ENCODE measurements around the gene PACS2.

PACS2 gene

DNA sequence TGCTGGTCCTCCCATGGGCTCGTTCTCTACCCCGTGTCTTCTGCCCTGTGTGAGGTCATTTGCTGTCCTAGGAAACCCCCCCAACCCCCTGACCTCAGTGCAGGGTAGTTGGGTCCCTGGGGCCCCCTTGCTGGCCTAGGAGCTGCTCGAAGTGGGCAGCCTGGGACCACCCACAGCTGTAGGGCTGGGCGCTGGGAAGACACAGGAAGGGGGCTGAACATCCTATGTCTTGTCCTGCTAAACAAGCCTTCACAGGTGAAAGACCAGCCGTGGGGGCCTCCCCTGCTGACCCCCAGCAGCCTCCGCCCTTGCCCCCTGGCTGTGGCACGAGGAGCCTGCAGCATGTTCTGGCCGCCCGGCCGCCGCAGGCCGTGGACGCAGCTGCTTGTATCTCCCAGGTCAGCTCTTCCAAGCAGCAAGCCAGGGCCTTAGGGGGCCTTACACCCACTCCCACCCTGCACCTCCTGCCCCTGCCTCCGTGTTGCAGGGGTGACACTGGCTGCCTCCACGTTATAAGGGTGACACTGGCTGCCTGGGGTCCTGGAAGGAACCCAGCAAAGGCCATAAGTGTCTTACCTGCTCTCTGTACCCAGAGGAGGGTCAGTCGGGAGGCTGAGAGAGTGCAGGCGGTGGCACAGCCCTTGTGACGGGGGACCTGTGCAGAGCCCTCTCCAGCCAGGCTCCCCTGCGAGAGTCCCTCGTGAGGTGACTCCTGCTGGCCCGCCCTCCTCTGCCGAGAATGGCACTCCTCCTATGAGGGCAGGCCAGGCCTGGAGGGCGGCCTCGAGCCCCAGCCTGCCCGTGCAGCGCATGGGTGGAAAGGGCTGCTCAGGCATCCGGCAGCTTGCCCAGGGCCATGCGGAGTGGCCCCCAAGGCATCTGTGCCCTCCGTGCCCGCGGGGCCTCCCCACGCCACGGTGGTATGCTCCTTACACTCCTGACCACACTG, 72.3 kb downstream of the PACS2 start:
- no peak for DNase-seq (ENCODE audit: low read depth in 2 of 2)

DNA sequence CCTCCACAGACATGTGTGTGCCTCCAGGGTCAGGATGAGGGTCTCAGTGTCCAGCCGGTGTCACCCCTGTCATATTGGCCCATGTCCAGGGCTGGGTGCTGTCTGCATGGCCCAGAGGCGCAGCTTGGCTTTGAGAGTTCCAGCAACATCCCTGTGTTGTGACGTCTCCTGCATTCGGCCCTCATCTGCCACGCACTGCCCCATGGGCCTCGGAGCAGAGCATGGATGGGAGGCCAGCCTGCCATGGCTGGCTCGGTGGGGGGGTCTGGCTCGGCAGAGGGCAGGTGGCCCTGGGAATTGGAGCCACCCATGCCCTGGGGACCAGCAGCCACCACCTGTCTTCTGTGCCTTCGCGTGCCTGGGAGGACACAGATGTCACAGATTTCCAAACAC, 73.0 kb downstream of the PACS2 start:
- no peak for DNase-seq (ENCODE audit: low read depth in 2 of 2)

GRCh38 chr14:105388110-105388951, 73.8 kb downstream of the PACS2 start:
- DNase-seq (ENCODE audit: low read depth in 2 of 2) = no peak

DNA sequence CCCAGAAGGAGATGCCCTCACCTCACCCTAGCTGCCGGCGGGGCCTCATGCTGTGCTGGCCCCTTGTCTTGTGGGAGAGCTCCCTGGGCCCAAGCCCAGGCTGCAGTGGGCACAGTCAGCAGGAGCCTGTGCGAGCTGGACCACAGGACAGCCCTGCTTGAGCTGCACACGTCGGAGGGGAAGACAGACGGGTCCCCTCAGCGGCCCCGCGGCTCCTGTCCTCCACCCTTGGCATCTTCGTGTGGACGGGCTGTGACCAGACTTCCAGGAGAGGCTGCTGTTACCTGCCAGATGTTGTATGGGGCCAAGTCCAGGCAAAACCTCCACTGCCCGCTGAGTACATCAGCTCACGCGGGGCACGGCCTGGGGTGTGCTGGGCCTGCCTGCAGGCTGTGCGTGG, 74.4 kb downstream of the PACS2 start:
- no peak for DNase-seq (ENCODE audit: low read depth in 2 of 2)

- no peak for DNase-seq (ENCODE audit: low read depth in 2 of 2)
These were observed 75.0 kb downstream of the PACS2 start for GRCh38 chr14:105389534-105389933.

GRCh38 chr14:105389976-105390848, 75.7 kb downstream of the PACS2 start:
- no peak for DNase-seq (ENCODE audit: low read depth in 2 of 2)

- no peak for DNase-seq (ENCODE audit: low read depth in 2 of 2)
These were observed 76.4 kb downstream of the PACS2 start for GRCh38 chr14:105390849-105391500.

- no peak for DNase-seq (ENCODE audit: low read depth in 2 of 2)
These were observed 77.0 kb downstream of the PACS2 start for GRCh38 chr14:105391541-105391940.

- DNase-seq (ENCODE audit: low read depth in 2 of 2) = no peak
These were observed 77.9 kb downstream of the PACS2 start for GRCh38 chr14:105392131-105393090.

GRCh38 chr14:105393151-105393550, 78.6 kb downstream of the PACS2 start:
- DNase-seq (ENCODE audit: low read depth in 2 of 2) = no peak

DNA sequence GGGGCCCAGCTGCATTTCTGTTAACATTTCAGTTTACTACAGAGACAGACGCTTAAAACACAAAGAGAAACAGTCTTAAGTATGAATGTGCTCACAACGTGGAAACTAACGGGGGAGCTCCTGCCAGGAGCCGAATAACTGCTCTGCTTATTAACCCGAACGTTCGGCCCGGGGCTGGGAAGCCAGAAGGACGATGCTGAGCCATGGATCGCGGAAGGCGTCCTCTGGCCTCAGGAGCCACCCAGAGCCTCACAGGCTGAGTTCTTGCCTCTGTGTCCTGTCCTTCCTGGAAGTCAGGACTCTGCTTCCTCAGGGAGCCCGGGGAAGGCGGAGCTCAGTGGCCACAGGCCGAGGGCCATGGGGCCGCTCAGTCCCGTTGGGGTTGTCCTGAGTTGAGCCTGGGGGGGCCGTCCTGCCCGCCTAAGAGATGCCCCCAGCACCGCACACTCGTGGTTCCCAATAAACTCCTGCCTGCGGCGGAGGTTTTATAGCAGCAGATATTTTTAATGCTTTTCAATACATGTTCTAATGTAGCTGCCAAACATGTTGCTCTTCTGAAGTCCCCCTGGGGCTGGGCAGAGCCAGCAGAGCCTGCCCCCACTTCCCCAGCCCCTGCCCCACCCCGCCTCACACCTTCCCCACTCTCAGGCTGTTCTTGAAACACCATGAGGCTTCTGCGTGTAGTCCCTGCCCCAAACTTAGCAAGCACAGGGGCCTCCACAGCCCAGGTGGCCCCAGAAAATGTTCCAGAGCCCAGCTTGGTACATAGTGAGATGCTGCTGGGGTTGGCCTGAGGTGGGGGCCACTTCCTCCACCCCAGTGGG, 80.4 kb downstream of the PACS2 start:
- no peak for DNase-seq (ENCODE audit: low read depth in 2 of 2)

GRCh38 chr14:105395538-105395854, 80.9 kb downstream of the PACS2 start:
- DNase-seq (ENCODE audit: low read depth in 2 of 2) = no peak

DNA sequence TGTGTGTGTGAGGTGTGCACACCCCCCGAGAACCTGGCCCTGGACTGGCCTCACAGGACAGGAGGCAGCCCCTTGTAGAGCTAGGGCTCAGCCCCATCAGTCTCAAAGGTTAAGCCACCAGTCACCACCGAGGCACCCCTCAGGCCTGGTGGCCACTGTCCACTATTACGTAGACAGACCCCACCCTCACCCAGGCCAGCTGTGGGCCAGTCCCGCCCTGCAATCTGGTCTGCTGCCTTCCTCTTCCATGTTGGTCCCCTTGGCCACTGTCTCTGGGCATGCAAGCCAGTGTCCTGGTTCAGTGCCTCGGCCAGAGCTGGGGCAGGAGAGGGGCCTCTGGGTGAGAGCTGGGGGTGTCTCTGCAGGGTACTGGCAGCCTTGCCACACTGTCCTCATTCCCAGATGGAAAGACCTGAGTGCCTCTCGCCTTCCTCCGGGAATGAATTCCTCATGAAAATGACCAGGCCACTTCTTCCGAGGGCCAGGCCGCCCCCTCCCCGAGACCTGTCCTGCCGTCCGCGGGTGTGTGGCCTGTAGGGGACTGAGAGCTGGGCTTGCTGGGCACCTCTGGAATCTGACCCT, 82.9 kb downstream of the PACS2 start:
- no peak for DNase-seq (ENCODE audit: low read depth in 2 of 2)

DNA sequence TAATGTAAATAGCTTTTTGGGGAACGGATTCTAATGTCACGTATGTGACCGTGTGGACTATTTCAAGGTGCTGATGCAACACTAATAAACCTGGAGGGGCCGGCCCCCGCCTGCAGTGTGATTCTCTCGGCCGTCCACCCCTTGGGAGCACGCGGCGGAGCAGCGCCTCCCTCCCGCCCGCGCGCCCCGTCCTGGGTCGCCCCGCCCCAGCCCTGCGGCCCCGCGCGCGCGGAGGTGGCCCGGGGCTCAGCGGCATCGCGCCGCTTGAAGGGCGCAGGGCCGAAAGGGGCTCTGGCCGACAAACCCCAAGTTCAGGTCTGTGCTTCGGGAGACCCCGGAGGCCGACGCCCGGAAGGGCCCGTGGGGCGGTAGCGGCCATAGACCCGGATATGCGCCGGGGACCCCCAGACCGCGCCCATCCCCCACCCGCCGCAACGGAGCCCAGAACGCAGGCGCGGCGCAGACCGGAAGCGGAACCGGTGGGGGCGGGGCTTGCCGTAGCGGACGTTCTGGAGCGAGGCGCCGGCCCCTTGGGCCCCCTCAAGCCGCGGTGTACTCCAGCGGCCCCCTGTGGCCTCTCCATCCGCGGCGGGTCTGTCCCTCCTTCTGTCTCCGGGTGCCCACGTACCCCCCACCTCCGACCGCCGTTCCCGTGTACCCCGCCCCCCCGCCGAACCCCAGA, 83.6 kb downstream of the PACS2 start, which contains the start of gene TEX22:
TSS of gene TEX22 (plus strand) at position 495 of the 682 bp plus-strand sequence. CDS start 803 bp downstream, outside the sequence.
- peak; percentile 72 to 94 for DNase-seq (ENCODE audit: low read depth in 2 of 2)

DNA sequence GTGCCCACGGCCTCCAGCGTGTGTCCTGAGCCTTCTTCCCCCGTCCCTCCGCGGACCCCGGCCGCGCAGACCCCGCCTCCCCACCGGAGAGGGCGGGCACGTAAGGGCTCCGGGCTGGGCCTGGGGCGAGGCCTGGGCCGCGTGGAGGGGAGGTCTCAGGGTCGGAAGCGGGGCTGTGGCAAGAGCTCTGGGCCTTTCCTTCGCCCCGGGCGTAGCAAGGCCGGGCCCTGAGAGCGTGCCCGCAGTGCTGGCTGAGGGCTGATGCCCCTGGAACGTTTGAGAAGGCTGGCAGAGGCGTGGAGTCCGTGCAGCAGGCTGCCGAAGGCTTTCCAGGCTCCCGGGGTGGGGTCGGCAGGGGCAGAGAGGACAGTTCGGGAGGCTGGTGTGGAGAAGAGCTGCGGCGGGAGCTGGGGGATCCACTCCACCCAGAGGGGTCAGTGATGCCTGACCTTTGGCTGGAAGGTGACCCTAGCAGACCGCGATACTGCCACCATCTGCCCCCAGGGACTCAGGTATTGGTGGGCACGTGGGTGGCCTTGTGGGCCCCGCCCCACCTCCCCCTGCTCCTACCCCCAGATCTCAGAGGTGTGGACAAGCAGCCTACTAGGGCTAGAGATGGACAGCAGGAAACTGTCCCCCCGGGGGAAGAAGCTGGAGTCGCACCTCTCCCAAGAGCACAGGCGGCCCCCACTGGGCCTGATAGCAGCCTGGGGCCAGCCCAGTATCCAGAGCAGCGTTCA, 84.3 kb downstream of the PACS2 start:
- no peak for DNase-seq (ENCODE audit: low read depth in 2 of 2)

DNA sequence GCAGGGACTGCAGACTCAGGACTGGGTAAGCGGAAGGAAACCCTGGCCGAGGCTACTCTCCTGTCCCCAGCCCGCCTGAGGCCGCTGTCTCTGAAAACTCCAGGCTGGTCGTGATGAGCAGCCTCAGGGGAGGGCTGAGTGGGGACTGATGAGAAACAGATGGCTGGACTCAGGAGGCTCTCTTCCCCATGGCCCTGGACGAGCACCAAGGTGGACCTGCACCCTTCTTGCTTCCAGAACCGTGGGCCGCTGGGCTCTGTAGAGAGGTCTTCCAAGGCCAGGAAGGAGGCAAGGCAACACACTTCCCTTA, 84.9 kb downstream of the PACS2 start:
- no peak for DNase-seq (ENCODE audit: low read depth in 2 of 2)

GRCh38 chr14:105400016-105400415, 85.5 kb downstream of the PACS2 start:
- no peak for DNase-seq (ENCODE audit: low read depth in 2 of 2)

DNA sequence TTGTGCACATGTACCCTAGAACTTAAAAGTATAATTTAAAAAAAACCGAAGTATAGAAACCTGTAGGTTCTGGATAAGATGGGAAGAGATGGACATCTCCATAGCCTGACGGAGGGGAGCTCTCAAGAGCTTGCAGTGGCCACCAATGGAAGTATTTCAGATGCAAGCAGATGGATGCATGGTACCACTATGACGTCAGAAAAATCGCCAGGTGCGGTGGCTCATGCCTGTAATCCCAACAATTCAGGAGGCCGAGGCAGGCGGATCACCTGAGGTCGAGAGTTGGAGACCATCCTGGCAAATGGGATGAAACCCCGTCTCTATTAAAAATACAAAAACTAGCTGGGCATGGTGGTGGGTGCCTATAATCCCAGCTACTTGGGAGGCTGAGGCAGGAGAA, 87.2 kb downstream of the PACS2 start:
- DNase-seq (ENCODE audit: low read depth in 2 of 2) = no peak

Data from stimulated activated CD4-positive, alpha-beta T cell treated with anti-CD3 and anti-CD28 coated beads, Interleukin-1b, Interleukin-23, amount 100 ng/mL, for 1 hour (primary cell).